T-cell (primary cell): ENCODE measurements around the gene ABCD2. TPM values are rescaled to one million over a fixed set of nuclear protein-coding genes. Genes with fewer than 3 reads are reported as not detected.
A peak's percentile ranks its signal among the peaks of the same experiment; 100 is the strongest.

Experiments used
- ATAC-seq, 4 experiments: fragments of 200-7000 bp in 3 of 4; fragments of 150-1000 bp in 1 of 4; cut with Tn5 transposase; replicated peaks in 1 of 4; 1 replicate in 3 of 4; 2 replicates in 1 of 4; pipeline ENCODE4 v1.10.0; 2021; ENCODE audit warnings: moderate library complexity in 3 of 4, mild to moderate bottlenecking in 2 of 4, moderate number of reproducible peaks in 1 of 4
- CTCF ChIA-PET, 2 donors: fragments of 300-600 bp; sonication (Branson Sonifier 250); formaldehyde crosslinking; loops; one replicate each; lab custom pipeline; 2022; ENCODE audit warnings: antibody characterized with exemption in 2 of 2; lab: Charles Lee
- POLR2A ChIA-PET, 2 donors: fragments of 300-600 bp; sonication (Branson Sonifier 250); formaldehyde crosslinking; loops; one replicate each; lab custom pipeline; 2022; ENCODE audit warnings: antibody characterized with exemption in 2 of 2; lab: Charles Lee
- DNase-seq, 35 experiments: peaks; one replicate each; pipeline versions ENCODE4 v3.0.0 to v3.0.0-alpha.2; 2013 to 2023
- H3K27ac ChIP-seq: one replicate; pipeline ENCODE4 v1.5.1; 2013; ENCODE audit warnings: low read length
- H3K27me3 ChIP-seq, 2 experiments: replicated peaks in 1 of 2; 1 replicate in 1 of 2; 2 replicates in 1 of 2; pipeline versions ENCODE4 v1.6.1 to v1.7.0; 2013; ENCODE audit warnings: low read length in 1 of 2, mixed read lengths in 1 of 2; ENCODE audit not compliant: control insufficient read depth in 2 of 2, insufficient read depth in 2 of 2; ENCODE audit errors: extremely low read depth in 1 of 2
- H3K36me3 ChIP-seq, 2 donors: 1 replicate in 1 of 2; 2 replicates in 1 of 2; pipeline versions ENCODE4 v1.6.1 to v1.7.0; 2013; ENCODE audit warnings: low read length in 1 of 2; ENCODE audit not compliant: control insufficient read depth in 2 of 2, insufficient read depth in 1 of 2; ENCODE audit errors: extremely low read depth in 1 of 2
- H3K4me1 ChIP-seq, 2 experiments: 1 replicate in 1 of 2; 2 replicates in 1 of 2; pipeline versions ENCODE4 v1.6.1 to v1.7.0; 2013; ENCODE audit warnings: low read length in 2 of 2, mixed read lengths in 1 of 2; ENCODE audit not compliant: insufficient read depth in 2 of 2, control insufficient read depth in 1 of 2; ENCODE audit errors: extremely low read depth in 1 of 2
- H3K4me3 ChIP-seq, 2 donors: 1 replicate in 1 of 2; 2 replicates in 1 of 2; pipeline versions ENCODE4 v1.5.1 to v1.7.0; 2013; ENCODE audit warnings: mild to moderate bottlenecking in 2 of 2, low read length in 1 of 2, moderate library complexity in 1 of 2; ENCODE audit not compliant: control insufficient read depth in 1 of 2; ENCODE audit errors: extremely low read depth in 1 of 2
- H3K9me3 ChIP-seq: 2 replicates; pipeline ENCODE4 v1.7.0; 2013
- H3K27ac Mint-ChIP-seq, 2 donors: one replicate each; pipeline ENCODE4 v1.8.0; 2020 to 2021; ENCODE audit warnings: mild to moderate bottlenecking in 2 of 2, mixed read lengths in 2 of 2
- H3K27me3 Mint-ChIP-seq, 2 donors: one replicate each; pipeline ENCODE4 v1.8.0; 2021 to 2022; ENCODE audit warnings: mixed read lengths in 2 of 2
- H3K36me3 Mint-ChIP-seq: one replicate; pipeline ENCODE4 v1.8.0; 2021; ENCODE audit warnings: mixed read lengths
- H3K4me1 Mint-ChIP-seq, 3 donors: one replicate each; pipeline ENCODE4 v1.8.0; 2020 to 2022; ENCODE audit warnings: mixed read lengths in 3 of 3, mild to moderate bottlenecking in 1 of 3
- H3K4me3 Mint-ChIP-seq, 3 donors: one replicate each; pipeline ENCODE4 v1.8.0; 2020 to 2022; ENCODE audit warnings: mild to moderate bottlenecking in 3 of 3, mixed read lengths in 3 of 3, moderate library complexity in 3 of 3
- H3K9me3 Mint-ChIP-seq, 3 donors: one replicate each; pipeline ENCODE4 v1.8.0; 2020 to 2022; ENCODE audit warnings: mixed read lengths in 3 of 3
- WGBS: methylation state at CpG from one replicate; pipeline ENCODE4 v1.1.5; 2013; ENCODE audit warnings: missing lambda C conversion rate; ENCODE audit not compliant: insufficient coverage; 5-methylcytosine and 5-hydroxymethylcytosine counted together
- total RNA-seq, 35 experiments: library from RNA in 6 of 35; stranded (reverse) in 6 of 35; fragments of 120-200 nt in 1 of 35; gene quantifications; one replicate each; pipeline versions ENCODE4 v1.2.1 to v1.2.4 and lab custom pipeline; 2013 to 2026

The ABCD2 gene
- total RNA-seq, 5 donors from 2014 or later (not counting 1 experiment from before 2014, with no cell fraction given): 10.9 to 16.8 (median 14.7) TPM

GRCh38 chr12:39611818-39612217 lies 7.8 kb downstream of the ABCD2 start:
- no peak for DNase-seq
- no peaks in the 10 kb centered on the region for H3K27me3 Mint-ChIP-seq
- no peak for ATAC-seq
- ChIA-PET POLR2A (interaction anchor here in 1 of 2 donors (0.6 to 1.0 kb wide), 3 partner anchors 8 to 171 kb away, joined by 3 to 4 read pairs (median 3); partner anchors contain the start of gene ABCD2), CTCF (no interaction called here)
- H3K27ac Mint-ChIP-seq: peak overlapping the region; percentile 45 to 75
- Histone ChIP-seq H3K27ac (no peak overlapping the region), H3K9me3 (no peaks in the 10 kb centered on the region), H3K4me1 (peaks cover 0 to 12% of the 10 kb centered on the region in 2 experiments), H3K36me3 (peaks cover 0 to 9% of the 10 kb centered on the region in 2 donors), H3K4me3 (no peak overlapping the region), H3K27me3 (no peaks in the 10 kb centered on the region)
- no peak overlapping the region for H3K4me3 Mint-ChIP-seq
- WGBS: no CpG with 5 or more reads among the region's 2 CpGs
- peaks cover 49% of the 10 kb centered on the region for H3K36me3 Mint-ChIP-seq
- peaks cover 57 to 65% (median 60%) of the 10 kb centered on the region in 3 donors for H3K4me1 Mint-ChIP-seq
- H3K9me3 Mint-ChIP-seq: no peaks in the 10 kb centered on the region

DNA sequence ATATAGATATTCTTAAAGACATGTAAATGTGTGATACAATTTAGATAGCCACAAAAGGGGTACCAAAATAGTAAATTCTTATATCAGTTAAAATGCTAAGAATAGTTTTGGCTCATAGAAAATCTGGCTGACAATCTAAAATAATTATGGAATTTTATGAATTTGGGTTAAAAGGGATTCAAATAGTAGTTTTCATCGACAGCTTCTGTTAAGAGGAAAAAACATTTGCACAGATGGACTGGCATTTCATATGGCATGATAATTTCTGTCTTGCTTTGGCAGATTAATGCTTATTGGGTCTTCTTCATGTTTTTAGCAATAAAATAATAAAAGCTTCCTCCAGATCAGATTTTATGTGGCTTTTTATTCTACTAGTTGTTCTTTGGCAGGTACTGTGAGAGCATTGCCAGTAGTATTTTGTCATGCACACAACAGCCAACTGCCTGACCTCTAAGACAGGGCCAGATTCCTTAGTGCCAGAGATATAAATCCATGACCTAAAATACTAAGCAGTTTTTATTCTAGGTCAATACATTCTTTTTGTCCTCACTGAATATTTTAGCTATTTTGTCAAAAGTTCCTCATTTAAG lies 9.1 kb downstream of the ABCD2 start:
- Mint-ChIP-seq H3K36me3 (peaks cover 56% of the 10 kb centered on the region), H3K27me3 (no peaks in the 10 kb centered on the region), H3K9me3 (no peaks in the 10 kb centered on the region), H3K4me1 (peaks cover 63 to 67% (median 67%) of the 10 kb centered on the region in 3 donors), H3K4me3 (no peak overlapping the region), H3K27ac (peak overlapping the region; percentile 15 to 53)
- Histone ChIP-seq H3K36me3 (peaks cover 0 to 14% of the 10 kb centered on the region in 2 donors), H3K9me3 (no peaks in the 10 kb centered on the region), H3K27me3 (no peaks in the 10 kb centered on the region), H3K4me3 (no peak overlapping the region), H3K27ac (no peak overlapping the region), H3K4me1 (no peaks in the 10 kb centered on the region)
- WGBS: 100% methylated on average over 1 of the region's 1 CpG
- ChIA-PET CTCF (interaction anchor here in 1 of 2 donors (0.6 to 1.1 kb wide), 3 partner anchors 9 to 144 kb away, joined by 3 to 6 read pairs (median 3); partner anchors contain the start of gene ABCD2), POLR2A (interaction anchor here in 1 of 2 donors (1.0 kb wide), 1 partner anchor 9 kb away, joined by 3 read pairs; the partner anchor contains the start of gene ABCD2)
- no peak for ATAC-seq
- no peak for DNase-seq

DNA sequence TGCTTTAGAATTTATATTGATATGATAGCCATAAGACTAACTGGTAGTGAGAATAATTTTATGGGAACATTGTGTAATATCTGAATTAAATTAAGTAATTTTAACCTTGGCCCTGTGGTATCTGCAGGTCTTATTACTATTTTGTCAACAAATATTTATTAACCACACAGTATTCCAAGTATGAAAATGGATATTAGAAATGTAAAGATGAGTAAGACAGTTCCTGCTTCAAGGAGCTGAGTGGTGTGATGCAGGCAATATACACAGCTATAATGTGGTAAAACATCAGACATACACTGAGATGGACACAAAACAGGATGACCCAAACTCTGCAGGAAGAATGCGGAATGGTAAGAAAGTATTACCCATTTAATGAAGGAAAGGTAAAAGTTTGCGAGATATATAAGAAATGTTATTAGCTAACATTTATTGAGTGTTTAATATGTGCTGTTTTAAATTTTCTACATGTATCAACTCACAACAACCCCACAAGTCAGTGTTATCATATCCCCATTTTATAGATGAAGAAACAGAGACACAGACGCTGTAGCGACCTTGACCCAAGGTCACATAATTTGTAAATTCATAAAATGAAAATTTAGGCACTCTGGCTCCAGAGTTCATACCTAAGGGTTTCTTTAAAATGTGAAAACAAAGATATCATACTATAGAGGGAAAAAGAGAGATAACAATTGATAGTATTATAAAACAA lies 12.7 kb downstream of the ABCD2 start:
- ChIA-PET CTCF (interaction anchor here in 1 of 2 donors (0.7 kb wide), 1 partner anchor 12 kb away, joined by 3 read pairs; the partner anchor contains the start of gene ABCD2), POLR2A (interaction anchor here in 1 of 2 donors (0.6 to 1.0 kb wide), 2 partner anchors 13 to 18 kb away, joined by 4 to 11 read pairs; partner anchors contain the start of gene ABCD2)
- Mint-ChIP-seq H3K27me3 (no peaks in the 10 kb centered on the region), H3K27ac (peak overlapping the region; percentile 8 to 23), H3K4me1 (peaks cover 45 to 50% (median 48%) of the 10 kb centered on the region in 3 donors), H3K4me3 (no peak overlapping the region), H3K9me3 (no peaks in the 10 kb centered on the region), H3K36me3 (peaks cover 50% of the 10 kb centered on the region)
- Histone ChIP-seq H3K27ac (no peak overlapping the region), H3K9me3 (no peaks in the 10 kb centered on the region), H3K27me3 (no peaks in the 10 kb centered on the region), H3K36me3 (peaks cover 0 to 28% of the 10 kb centered on the region in 2 donors), H3K4me3 (no peak overlapping the region), H3K4me1 (no peaks in the 10 kb centered on the region)
- WGBS: no CpG with 5 or more reads among the region's 4 CpGs
- ATAC-seq (no peak), DNase-seq (no peak)

- no peaks in the 10 kb centered on the region for H3K4me1 ChIP-seq
- Mint-ChIP-seq H3K9me3 (no peaks in the 10 kb centered on the region), H3K4me3 (no peak overlapping the region), H3K27me3 (no peaks in the 10 kb centered on the region), H3K36me3 (peaks cover 43% of the 10 kb centered on the region), H3K27ac (peak overlapping the region; percentile 20 to 64), H3K4me1 (peaks cover 39 to 43% (median 39%) of the 10 kb centered on the region in 3 donors)
- ChIA-PET POLR2A (no interaction called here), CTCF (interaction anchor here (0.7 to 1.1 kb wide), 3 partner anchors 11 to 22 kb away, joined by 3 to 4 read pairs (median 3); partner anchors contain the start of gene ABCD2 (in 1 of the 2))
- H3K27ac ChIP-seq: no peak overlapping the region
- DNase-seq (no peak), ATAC-seq (no peak)
- no peaks in the 10 kb centered on the region for H3K9me3 ChIP-seq
- H3K4me3 ChIP-seq: no peak overlapping the region
- WGBS: no CpG with 5 or more reads among the region's 3 CpGs
- no peaks in the 10 kb centered on the region for H3K27me3 ChIP-seq
- peaks cover 0 to 28% of the 10 kb centered on the region in 2 donors for H3K36me3 ChIP-seq
Measured at GRCh38 chr12:39605996-39606395, 13.6 kb downstream of the ABCD2 start.

DNA sequence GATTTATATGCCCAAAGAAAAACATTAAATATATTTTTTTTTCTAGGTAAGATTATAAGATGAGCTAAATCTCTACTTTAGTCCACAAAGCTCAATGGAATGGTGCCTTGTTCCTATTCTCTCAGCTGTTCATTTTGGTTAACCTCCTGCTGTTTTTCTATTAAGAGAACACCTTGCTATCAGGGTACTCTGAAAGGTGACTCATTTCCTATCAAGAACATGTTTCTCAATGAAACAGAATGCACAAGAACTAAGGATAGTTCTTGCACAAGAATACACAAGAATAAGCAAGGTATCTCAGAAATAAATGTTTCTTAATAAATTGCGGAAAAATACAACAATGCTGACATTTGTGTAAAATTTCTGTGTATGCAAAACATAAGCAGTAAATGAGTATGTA lies 14.1 kb downstream of the ABCD2 start:
- H3K4me3 ChIP-seq: no peak overlapping the region
- no peaks in the 10 kb centered on the region for H3K9me3 Mint-ChIP-seq
- H3K27me3 Mint-ChIP-seq: no peaks in the 10 kb centered on the region
- DNase-seq: no peak
- H3K36me3 ChIP-seq: peaks cover 0 to 29% of the 10 kb centered on the region in 2 donors
- no peaks in the 10 kb centered on the region for H3K27me3 ChIP-seq
- ChIA-PET CTCF (interaction anchor here (0.5 to 1.1 kb wide), 4 partner anchors 11 to 65 kb away, joined by 3 to 4 read pairs (median 4); partner anchors contain the start of gene ABCD2 (in 1 of the 2)), POLR2A (interaction anchor here in 1 of 2 donors (1.0 kb wide), 1 partner anchor 14 kb away, joined by 3 read pairs; the partner anchor contains the start of gene ABCD2)
- no CpG with 5 or more reads among the region's 1 CpG for WGBS
- H3K4me3 Mint-ChIP-seq: no peak overlapping the region
- peak in 2 of 4 experiments; percentile 60 to 63 for ATAC-seq
- no peaks in the 10 kb centered on the region for H3K9me3 ChIP-seq
- H3K4me1 ChIP-seq: no peaks in the 10 kb centered on the region
- peak overlapping the region; percentile 20 to 65 for H3K27ac Mint-ChIP-seq
- H3K27ac ChIP-seq: no peak overlapping the region
- H3K4me1 Mint-ChIP-seq: peaks cover 34 to 38% (median 34%) of the 10 kb centered on the region in 3 donors
- peaks cover 40% of the 10 kb centered on the region for H3K36me3 Mint-ChIP-seq

DNA sequence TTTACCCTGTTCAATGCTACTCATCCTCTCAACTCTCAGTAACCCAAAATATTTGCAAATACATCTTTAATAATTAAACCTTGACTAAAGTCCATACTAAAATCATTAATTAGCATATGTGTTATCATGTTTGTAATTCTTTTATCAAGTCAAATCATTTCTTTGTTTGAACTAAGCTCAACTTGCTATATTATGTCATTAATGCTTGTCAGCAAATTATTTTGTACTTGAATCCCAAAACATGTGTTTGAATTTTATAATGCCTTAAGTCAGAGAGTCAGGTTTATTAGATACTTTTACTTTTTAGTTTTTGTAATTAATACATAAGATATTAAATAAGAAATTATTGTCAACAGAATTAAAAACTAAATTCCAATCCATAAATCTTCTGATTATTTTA lies 16.5 kb downstream of the ABCD2 start:
- Histone ChIP-seq H3K36me3 (peaks cover 0 to 42% of the 10 kb centered on the region in 2 donors), H3K4me3 (no peak overlapping the region), H3K9me3 (no peaks in the 10 kb centered on the region), H3K27me3 (no peaks in the 10 kb centered on the region), H3K27ac (no peak overlapping the region), H3K4me1 (no peaks in the 10 kb centered on the region)
- Mint-ChIP-seq H3K4me3 (no peak overlapping the region), H3K9me3 (no peaks in the 10 kb centered on the region), H3K36me3 (peaks cover 35% of the 10 kb centered on the region), H3K27ac (no peak overlapping the region), H3K4me1 (peaks cover 20 to 26% (median 24%) of the 10 kb centered on the region in 3 donors), H3K27me3 (no peaks in the 10 kb centered on the region)
- POLR2A ChIA-PET: no interaction called here
- DNase-seq (no peak), ATAC-seq (no peak)
- CTCF ChIA-PET: no interaction called here
